ENCODE measurements around the gene AP4M1.

The AP4M1 gene

DNA sequence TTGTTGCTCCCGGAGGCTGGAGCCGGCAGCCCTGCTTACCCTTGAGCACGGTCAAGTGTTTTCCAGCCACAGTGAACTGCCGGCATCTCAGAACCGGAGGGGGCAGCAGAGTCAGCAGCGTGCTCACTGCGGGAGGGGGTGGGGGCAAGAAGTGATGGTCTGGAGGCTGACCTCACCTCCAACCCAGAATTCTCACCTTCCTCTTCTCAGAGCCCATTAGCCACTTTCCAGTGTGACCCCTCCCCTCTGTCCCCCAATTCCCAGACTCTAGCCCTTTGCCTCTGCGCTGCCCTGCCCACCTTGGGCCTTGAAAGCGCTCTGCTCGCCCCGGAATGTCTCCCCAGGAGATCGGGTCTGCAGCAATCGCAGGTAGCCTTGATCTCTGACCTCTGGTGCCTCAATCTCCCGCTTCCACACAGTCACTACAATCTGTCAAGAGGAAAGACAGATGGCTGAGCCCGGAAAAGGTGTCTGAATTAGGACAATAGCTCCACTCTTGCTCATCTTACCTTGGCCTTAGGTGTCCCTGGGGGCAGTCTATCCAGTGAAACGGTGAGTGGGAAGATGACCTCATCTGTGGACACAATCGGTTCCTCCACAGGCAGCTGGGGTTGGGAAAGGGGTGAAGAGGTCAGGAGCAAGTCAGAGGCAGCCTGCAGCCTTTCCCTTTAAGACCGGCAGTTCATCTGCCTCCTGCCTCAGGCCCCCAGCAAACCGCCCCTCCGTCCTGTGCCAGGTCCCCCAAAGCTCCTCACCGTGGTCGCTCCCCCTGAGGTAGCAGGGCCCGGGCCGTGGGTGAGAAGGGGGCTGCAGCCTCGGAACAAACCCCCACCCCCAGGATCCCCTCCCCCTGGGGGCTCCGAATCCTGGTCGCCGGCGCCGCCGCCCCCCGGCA, 56.1 kb downstream of the AP4M1 start (continued):
- peak; percentile 7; the same call in 1 of the 2 replicates for TF ChIP-seq PRDM10 (tag by site-specific recombination; IDR thresholded peaks at IDR 0.05)
- peak; percentile 48 for TF ChIP-seq ZBTB17 (tag by site-specific recombination; IDR thresholded peaks at IDR 0.05)
- no peak for TF ChIP-seq ZNF792 (tag by site-specific recombination; IDR thresholded peaks at IDR 0.05)
- no peak for TF ChIP-seq ZFP41 (tag by site-specific recombination; IDR thresholded peaks at IDR 0.05; ENCODE audit: borderline replicate concordance)
- TF ChIP-seq ZNF585B (tag by site-specific recombination; IDR thresholded peaks at IDR 0.05), result no peak
- 0 out of 2 replicates have a peak, but pooled peaks have one; percentile 18 for TF ChIP-seq SP7 (tag by site-specific recombination; IDR thresholded peaks at IDR 0.05)
- TF ChIP-seq, protein P1, sequence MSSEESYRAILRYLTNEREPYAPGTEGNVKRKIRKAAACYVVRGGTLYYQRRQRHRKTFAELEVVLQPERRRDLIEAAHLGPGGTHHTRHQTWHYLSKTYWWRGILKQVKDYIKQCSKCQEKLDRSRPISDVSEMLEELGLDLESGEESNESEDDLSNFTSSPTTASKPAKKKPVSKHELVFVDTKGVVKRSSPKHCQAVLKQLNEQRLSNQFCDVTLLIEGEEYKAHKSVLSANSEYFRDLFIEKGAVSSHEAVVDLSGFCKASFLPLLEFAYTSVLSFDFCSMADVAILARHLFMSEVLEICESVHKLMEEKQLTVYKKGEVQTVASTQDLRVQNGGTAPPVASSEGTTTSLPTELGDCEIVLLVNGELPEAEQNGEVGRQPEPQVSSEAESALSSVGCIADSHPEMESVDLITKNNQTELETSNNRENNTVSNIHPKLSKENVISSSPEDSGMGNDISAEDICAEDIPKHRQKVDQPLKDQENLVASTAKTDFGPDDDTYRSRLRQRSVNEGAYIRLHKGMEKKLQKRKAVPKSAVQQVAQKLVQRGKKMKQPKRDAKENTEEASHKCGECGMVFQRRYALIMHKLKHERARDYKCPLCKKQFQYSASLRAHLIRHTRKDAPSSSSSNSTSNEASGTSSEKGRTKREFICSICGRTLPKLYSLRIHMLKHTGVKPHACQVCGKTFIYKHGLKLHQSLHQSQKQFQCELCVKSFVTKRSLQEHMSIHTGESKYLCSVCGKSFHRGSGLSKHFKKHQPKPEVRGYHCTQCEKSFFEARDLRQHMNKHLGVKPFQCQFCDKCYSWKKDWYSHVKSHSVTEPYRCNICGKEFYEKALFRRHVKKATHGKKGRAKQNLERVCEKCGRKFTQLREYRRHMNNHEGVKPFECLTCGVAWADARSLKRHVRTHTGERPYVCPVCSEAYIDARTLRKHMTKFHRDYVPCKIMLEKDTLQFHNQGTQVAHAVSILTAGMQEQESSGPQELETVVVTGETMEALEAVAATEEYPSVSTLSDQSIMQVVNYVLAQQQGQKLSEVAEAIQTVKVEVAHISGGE (tag by site-specific recombination; conservative IDR thresholded peaks at IDR 0.05; ENCODE audit: low read depth), result peak; percentile 7
- TF ChIP-seq, protein P2, sequence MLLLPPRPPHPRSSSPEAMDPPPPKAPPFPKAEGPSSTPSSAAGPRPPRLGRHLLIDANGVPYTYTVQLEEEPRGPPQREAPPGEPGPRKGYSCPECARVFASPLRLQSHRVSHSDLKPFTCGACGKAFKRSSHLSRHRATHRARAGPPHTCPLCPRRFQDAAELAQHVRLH (tag by site-specific recombination; IDR thresholded peaks at IDR 0.05), result no peak
- no peak for TF ChIP-seq ZNF837 (tag by site-specific recombination; IDR thresholded peaks at IDR 0.05)
- no peak for TF ChIP-seq ZNF629 (tag by site-specific recombination; IDR thresholded peaks at IDR 0.05)
- no peak for TF ChIP-seq ZNF426 (tag by site-specific recombination; IDR thresholded peaks at IDR 0.05)
- TF ChIP-seq, protein P3, sequence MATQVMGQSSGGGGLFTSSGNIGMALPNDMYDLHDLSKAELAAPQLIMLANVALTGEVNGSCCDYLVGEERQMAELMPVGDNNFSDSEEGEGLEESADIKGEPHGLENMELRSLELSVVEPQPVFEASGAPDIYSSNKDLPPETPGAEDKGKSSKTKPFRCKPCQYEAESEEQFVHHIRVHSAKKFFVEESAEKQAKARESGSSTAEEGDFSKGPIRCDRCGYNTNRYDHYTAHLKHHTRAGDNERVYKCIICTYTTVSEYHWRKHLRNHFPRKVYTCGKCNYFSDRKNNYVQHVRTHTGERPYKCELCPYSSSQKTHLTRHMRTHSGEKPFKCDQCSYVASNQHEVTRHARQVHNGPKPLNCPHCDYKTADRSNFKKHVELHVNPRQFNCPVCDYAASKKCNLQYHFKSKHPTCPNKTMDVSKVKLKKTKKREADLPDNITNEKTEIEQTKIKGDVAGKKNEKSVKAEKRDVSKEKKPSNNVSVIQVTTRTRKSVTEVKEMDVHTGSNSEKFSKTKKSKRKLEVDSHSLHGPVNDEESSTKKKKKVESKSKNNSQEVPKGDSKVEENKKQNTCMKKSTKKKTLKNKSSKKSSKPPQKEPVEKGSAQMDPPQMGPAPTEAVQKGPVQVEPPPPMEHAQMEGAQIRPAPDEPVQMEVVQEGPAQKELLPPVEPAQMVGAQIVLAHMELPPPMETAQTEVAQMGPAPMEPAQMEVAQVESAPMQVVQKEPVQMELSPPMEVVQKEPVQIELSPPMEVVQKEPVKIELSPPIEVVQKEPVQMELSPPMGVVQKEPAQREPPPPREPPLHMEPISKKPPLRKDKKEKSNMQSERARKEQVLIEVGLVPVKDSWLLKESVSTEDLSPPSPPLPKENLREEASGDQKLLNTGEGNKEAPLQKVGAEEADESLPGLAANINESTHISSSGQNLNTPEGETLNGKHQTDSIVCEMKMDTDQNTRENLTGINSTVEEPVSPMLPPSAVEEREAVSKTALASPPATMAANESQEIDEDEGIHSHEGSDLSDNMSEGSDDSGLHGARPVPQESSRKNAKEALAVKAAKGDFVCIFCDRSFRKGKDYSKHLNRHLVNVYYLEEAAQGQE (tag by site-specific recombination; IDR thresholded peaks at IDR 0.05), result 0 out of 2 replicates have a peak, but pooled peaks have one; percentile 12
- TF ChIP-seq ZNF501 (tag by site-specific recombination; IDR thresholded peaks at IDR 0.05), result no peak
- TF ChIP-seq, protein P4, sequence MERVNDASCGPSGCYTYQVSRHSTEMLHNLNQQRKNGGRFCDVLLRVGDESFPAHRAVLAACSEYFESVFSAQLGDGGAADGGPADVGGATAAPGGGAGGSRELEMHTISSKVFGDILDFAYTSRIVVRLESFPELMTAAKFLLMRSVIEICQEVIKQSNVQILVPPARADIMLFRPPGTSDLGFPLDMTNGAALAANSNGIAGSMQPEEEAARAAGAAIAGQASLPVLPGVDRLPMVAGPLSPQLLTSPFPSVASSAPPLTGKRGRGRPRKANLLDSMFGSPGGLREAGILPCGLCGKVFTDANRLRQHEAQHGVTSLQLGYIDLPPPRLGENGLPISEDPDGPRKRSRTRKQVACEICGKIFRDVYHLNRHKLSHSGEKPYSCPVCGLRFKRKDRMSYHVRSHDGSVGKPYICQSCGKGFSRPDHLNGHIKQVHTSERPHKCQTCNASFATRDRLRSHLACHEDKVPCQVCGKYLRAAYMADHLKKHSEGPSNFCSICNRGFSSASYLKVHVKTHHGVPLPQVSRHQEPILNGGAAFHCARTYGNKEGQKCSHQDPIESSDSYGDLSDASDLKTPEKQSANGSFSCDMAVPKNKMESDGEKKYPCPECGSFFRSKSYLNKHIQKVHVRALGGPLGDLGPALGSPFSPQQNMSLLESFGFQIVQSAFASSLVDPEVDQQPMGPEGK (tag by site-specific recombination; IDR thresholded peaks at IDR 0.05), result peak; percentile 73
- TF ChIP-seq, protein P5, sequence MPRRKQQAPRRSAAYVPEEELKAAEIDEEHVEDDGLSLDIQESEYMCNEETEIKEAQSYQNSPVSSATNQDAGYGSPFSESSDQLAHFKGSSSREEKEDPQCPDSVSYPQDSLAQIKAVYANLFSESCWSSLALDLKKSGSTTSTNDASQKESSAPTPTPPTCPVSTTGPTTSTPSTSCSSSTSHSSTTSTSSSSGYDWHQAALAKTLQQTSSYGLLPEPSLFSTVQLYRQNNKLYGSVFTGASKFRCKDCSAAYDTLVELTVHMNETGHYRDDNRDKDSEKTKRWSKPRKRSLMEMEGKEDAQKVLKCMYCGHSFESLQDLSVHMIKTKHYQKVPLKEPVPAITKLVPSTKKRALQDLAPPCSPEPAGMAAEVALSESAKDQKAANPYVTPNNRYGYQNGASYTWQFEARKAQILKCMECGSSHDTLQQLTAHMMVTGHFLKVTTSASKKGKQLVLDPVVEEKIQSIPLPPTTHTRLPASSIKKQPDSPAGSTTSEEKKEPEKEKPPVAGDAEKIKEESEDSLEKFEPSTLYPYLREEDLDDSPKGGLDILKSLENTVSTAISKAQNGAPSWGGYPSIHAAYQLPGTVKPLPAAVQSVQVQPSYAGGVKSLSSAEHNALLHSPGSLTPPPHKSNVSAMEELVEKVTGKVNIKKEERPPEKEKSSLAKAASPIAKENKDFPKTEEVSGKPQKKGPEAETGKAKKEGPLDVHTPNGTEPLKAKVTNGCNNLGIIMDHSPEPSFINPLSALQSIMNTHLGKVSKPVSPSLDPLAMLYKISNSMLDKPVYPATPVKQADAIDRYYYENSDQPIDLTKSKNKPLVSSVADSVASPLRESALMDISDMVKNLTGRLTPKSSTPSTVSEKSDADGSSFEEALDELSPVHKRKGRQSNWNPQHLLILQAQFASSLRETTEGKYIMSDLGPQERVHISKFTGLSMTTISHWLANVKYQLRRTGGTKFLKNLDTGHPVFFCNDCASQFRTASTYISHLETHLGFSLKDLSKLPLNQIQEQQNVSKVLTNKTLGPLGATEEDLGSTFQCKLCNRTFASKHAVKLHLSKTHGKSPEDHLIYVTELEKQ (tag by site-specific recombination; IDR thresholded peaks at IDR 0.05; ENCODE audit: borderline replicate concordance), result no peak
- TF ChIP-seq ZNF366 (tag by site-specific recombination; conservative IDR thresholded peaks at IDR 0.05), result peak; percentile 66
- TF ChIP-seq, protein P6, sequence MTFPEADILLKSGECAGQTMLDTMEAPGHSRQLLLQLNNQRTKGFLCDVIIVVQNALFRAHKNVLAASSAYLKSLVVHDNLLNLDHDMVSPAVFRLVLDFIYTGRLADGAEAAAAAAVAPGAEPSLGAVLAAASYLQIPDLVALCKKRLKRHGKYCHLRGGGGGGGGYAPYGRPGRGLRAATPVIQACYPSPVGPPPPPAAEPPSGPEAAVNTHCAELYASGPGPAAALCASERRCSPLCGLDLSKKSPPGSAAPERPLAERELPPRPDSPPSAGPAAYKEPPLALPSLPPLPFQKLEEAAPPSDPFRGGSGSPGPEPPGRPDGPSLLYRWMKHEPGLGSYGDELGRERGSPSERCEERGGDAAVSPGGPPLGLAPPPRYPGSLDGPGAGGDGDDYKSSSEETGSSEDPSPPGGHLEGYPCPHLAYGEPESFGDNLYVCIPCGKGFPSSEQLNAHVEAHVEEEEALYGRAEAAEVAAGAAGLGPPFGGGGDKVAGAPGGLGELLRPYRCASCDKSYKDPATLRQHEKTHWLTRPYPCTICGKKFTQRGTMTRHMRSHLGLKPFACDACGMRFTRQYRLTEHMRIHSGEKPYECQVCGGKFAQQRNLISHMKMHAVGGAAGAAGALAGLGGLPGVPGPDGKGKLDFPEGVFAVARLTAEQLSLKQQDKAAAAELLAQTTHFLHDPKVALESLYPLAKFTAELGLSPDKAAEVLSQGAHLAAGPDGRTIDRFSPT (tag by site-specific recombination; IDR thresholded peaks at IDR 0.05), result peak; percentile 43; the same call in 1 of the 2 replicates
- no peak for TF ChIP-seq HOXA7 (CRISPR knock-in tag; IDR thresholded peaks at IDR 0.05; ENCODE audit: borderline replicate concordance)
